GM19397 (cell line): ENCODE results near the gene EFCAB5.
"Not testable (repeated sequence)": the region's sequence is repeated elsewhere in the genome, so short reads cannot be mapped to it uniquely, and the experiment has no call there.

ENCODE experiments used
- ATAC-seq: cut with Tn5 transposase; IDR thresholded peaks from one replicate; pipeline ENCODE4 v1.9.1; 2021; ENCODE audit warnings: mild to moderate bottlenecking, moderate library complexity; ENCODE audit not compliant: unreplicated experiment

EFCAB5 gene

DNA sequence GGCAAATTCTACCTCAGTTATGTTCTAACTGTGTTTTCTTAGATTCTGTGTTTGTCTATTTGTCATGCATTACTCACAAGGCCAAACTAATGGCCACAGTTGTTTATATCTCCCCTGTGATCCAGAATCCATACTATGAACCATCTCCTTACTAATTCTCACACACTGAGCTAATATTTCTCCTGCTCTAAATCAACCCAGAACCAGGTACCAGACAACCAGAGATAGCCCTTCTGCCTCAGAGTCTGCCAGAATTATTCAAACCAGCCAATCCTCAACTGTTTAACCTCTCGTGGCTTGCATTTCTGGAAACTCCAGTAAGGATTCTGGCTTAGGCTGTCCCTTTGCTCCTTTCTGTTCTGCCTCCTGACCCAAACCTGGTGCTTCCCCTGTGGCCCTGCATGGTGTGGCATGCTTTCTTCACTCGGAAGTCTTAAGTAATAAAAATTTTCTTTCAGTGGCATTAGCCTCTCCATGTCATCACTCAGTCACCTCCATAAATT is 59.4 kb downstream of the EFCAB5 start:
- ATAC-seq: no peak

DNA sequence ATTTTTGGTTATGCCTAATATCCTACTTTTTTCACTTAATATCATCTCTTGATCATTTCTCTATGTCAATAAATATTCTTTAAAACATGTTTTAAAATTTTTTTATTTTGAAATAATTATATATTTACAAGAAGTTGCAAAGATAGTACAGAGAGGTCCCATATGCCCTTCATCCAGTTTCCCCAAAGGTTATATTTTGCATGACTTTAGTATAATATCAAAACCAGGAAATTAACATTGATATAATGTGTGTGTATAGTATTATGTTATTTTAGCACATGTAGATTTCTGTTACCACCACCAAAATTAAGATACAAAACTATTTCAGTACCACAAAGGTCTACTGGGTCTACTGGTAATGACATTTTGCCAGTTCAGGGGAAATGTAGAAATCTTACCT is 60.7 kb downstream of the EFCAB5 start:
- no peak for ATAC-seq

DNA sequence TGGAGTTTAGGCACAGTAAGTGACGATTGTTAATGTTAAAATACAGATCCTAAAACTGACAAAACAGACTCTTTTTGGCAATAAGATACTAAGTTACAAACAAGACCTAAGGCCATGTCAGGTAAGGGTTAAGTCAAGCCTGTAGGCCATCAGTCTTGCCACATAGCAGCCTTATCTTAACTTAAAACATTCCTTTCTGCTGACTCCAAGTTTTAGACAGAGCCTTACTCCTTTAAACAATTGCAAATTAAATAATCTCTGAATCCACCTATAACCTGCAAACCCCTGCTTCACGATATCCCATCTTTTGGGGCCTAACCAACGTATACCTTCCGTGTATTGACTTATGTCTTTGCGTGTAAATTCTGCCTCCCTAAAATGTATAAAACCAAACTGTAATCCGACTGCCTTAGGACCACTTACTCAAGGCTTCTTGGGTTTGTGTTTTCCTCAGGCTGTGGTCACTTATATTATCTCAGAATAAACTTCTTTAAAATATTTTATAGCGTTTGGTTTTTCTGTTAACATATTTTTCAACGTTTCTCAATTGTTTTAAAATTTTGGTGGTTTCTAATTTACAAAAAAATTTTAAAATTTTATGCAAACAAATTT is 64.4 kb downstream of the EFCAB5 start:
- no peak for ATAC-seq

DNA sequence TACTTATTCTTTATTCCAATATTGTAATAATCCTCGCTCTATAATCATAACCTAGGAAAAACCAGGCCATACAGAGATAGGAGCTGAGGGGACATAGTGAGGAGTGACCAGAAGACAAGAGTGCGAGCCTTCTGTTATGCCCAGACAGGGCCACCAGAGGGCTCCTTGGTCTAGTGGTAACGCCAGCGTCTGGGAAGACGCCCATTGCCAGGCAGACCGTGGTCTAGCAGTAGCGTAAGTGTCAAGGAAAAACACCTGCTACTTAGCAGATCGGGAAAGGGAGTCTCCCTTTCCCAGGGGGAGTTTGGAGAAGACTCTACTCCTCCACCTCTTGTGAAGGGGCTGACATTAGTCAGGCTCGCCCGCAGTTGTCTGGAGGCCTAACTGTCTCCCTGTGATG is 70.5 kb downstream of the EFCAB5 start:
- not testable (repeated sequence) for ATAC-seq

DNA sequence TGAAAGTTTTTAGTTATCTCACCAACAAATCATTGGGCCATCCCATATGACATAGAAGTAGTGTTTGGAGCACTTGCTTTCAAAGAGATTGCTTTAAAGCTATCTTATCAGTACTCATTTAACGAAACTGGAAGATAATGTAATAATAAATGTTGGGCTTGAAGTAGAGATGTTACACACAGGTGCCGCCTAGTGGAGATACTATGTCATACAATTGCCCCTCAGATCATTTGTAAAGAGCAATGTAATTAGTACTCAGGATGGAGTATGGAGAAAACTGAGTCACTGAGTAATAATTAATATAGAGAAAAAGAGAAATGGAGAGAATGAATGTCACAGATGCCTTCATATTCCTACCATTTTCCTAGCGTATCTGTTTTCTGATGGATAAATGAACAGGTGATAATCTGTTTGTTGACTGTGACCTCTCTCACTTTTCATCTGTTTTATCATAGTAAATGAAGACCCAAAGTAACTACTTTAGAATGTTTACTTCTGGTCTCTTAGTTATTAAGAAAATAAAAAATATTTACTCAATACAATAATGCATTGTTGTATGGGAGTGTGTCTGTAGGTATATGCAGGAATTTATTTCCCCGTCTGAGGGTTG is 80.4 kb downstream of the EFCAB5 start:
- no peak for ATAC-seq

DNA sequence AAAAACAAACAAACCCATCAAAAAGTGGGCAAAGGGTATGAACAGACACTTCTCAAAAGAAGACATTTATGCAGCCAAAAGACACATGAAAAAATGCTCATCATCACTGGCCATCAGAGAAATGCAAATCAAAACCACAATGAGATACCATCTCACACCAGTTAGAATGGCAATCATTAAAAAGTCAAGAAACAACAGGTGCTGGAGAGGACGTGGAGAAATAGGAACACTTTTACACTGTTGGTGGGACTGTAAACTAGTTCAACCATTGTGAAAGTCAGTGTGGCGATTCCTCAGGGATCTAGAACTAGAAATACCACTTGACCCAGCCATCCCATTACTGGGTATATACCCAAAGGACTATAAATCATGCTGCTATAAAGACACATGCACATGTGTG is 83.9 kb downstream of the EFCAB5 start:
- not testable (repeated sequence) for ATAC-seq

DNA sequence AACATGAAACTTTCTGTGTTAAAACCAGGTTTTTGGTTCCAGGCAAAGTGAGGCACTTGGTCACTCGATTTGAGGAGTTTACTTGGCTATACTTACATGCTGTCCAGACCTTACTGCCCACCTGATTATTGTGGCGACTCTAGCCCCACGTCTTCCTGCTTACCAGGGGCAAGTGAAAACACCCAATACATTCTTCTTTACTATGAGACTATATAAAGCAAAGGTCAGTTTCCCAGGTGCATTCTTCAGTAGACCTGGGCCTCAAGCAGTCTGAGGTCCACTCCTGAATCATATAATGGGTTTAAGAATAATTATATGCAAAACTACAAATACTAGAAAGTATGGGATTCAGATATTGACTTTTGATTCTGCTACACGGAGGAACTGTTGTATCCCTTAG is 86.2 kb downstream of the EFCAB5 start:
- no peak for ATAC-seq

DNA sequence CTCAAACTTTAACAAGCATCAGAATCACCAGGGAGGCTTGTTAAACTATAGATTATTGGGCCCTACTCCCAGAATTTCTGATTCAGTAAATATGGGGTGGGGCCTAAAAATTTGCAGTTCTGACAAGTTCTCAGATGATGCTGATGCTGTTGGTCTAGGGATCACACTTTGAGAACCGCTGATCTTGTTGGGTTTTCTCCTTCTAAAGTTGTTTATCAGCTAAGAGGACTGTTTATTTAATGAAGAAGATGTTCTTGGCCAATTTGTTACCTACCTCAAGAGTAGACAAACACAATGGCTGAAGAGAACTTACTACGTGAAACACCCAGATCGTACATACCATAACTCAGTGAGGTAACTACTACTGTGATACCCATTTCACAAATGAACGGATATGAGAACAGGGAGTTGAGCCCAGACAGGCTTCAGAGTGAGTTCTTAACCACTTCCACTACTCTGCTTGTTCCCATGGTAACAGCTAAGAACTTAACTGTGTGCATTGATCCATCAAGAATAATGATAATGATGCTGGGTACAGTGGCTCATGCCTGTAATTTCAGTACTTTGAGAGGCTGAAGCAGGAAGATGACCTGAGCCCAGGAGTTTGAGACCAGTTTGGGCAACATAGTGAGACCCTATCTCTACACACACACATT is 89.9 kb downstream of the EFCAB5 start:
- no peak for ATAC-seq

DNA sequence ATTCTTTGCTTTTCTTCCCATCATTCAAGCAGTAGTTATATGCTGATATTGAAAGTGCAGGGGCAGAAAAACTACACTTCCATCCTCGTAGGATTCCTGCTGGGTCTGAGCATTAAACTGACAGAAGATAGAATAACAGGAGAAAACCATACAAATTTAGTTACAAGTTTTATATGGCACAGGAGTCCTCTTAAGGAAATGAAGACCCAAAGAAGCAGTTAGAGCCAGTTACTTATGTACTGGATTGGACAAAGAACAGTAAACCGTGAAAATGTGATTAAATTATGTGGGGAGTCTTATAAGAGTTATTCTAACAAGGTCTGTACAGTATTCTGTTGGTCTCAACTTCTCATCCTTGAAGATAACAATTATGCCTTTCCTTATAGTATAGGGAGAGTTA is 93.9 kb downstream of the EFCAB5 start:
- ATAC-seq: no peak

DNA sequence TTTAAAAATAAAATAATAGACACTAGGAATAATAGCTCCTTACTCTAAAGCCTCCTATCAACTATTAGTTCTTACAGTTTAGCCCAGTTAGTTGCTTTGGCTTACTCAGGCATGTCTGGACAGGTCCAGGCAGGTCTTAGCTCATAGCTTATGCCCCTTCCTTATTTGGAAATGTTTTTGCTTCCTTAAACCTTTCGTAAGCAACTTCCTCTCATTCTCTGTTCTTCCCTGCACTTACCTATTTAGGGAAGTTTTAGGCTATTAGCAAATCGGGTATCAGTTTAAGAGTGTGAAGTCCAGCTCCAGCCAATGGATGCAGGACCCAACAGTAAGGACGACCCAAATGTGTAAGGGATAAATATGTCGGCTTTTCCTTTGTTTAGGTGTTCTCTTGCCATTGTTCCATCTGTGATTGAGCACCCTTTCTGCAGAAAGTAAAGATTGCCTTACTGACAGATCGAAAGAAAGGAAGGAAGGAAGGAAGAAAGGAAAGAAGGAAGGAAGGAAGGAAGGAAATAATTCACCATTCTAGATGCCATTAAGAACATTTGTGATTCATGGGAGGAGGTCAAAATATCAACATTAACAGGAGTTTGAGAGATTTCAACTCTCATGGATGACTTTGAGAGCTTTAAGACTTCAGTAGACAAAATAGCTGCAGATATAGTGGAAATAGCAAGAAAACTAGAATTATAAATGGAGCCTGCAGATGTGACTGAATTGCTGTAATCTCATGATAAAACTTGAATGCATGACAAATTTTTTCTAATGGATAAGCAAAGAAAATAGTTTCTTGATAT is 99.5 kb downstream of the EFCAB5 start:
- ATAC-seq: not testable (repeated sequence)

DNA sequence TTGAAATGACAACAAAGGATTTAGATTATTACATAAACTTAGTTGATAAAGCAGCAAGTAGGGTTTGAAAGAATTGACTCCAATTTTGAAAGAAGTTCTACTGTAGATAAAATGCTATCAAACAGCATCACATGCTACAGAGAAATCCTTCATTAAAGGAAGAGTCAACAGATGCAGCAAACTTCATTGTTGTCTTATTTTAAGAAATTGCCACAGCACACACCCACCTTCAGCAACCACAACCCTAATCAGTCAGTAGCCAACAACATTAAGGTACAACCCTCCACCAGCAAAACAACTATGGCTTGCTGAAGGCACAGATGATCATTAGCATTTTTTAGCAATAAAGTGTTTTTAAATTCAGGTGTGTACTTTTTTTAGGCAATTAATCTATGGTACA is 100.1 kb downstream of the EFCAB5 start:
- ATAC-seq: no peak

DNA sequence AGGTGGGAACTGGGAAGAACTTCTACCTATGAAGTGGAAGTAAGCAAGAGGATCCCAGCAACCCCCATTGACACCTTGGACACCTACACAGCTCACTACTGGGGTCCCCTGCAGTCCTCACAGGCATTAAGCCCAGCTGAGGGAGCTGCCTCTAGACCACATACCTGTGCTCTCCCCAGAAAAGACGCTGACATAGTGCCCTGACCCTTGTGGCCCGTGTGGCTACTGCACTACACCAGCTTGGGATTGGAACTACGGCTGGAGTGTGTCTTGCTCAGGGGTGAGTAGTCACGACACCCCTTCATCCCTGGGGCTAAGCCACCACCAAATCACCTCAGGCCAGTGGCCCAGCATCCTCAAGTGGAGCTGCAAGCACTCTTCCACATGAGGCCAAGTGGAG is 120.9 kb downstream of the EFCAB5 start:
- no peak for ATAC-seq

DNA sequence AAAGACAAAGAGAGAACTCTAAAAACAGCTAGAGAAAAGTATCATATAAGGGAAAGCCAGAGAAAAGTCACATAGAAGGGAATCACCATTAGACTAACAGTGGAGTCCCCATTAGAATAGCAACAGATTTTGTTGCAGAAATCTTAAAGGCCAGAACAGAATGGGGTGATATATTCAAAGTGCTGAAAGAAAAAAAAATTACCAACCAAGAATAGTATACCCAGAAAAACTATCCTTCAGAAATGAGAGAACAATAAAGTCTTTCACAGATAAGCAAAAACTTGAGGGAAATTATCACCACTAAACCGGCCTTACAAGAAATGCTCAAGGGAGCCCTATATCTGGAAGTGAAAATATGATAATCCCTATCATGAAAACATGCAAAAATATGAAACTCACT is 123.3 kb downstream of the EFCAB5 start:
- ATAC-seq: no peak

DNA sequence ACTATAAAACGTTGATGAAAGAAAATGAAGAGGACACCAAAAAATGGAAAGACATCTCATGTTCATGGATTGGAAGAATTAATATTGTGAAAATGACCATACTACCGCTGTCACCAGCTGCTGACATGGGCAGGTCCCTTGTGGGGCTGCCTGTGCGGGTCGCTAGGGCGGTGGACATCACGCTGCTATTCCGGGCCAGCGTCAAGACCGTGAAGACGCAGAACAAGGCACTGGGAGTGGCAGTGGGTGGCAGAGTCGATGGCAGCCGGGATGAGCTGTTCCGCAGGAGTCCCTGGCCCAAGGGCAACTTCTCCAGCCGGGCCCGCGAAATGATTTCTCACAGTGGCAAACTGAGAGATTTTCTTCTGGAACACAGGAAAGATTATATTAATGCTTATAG is 127.0 kb downstream of the EFCAB5 start:
- no peak for ATAC-seq

DNA sequence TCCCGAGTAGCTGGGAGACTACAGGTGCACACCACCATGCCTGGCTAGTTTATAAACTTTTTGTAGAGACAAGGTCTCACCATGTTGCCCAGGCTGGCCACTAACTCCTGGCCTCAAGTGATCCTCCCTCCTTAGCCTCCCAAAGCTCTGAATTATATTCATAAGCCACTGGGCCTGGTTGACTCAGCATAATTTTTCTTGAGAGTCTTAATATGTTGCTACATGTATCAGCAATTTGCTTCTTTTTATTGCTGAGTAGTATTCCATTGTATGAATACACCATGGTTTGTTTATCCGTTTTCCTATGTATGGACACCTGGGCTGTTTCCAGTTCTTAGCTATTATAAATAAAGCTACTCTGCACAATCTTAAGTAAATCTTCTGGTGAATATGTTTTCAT is 132.8 kb downstream of the EFCAB5 start:
- no peak for ATAC-seq

DNA sequence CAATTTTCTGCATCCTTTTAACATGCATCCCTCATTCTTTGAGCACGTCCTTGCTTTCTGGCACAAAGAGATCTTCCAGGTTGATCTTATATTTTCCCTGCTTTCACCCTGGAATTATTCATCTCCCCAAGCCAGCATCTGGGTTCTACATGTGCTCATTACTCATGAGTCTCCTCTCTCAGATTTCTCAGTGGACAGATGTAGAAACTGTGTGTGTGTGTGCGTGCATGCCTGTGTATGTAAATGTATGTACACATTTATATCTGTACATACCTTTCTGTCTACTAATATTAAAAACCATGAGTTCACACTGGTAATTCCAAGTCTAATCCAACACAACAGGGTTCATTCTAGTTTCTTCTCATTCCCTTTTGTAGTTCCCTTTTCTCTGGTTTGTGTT is 133.3 kb downstream of the EFCAB5 start:
- ATAC-seq: no peak

DNA sequence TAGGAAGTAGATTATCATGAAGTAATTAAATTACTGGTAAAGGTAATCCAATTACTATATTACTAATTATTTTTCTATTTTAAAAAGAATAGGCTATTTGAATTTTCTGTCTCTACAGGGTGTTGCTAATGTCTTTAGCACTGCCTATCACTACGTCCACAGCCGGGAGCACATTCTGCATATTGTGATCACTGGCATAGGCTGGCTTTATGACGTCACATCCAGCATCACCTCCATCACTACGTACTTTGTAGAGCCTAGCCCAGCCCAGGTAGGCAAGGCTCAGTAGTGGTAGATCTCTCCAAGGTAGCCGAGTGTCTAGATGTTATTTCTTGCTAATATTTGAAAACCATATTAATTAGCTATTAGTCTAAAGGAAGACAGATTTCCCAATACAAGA is 141.3 kb downstream of the EFCAB5 start:
- no peak for ATAC-seq

DNA sequence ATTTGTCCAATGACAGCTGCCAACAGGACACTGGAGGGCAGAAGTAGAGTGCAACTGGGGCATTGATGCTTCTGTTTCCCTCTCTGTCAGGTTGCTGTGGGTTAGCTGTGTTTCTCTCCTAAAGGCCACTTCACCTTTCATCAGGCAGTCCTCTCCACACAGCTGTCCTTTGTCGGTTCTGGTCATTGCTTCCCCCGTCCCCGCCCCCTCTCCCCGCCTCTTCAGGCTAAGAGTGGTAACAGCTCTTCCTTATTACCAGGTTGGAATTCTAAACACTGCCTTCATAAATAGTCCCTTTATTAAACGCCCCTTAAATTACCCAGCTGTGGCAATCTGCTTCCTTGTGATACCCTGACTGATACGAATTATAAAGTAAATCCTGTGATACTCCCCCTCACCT is 143.4 kb downstream of the EFCAB5 start:
- no peak for ATAC-seq

DNA sequence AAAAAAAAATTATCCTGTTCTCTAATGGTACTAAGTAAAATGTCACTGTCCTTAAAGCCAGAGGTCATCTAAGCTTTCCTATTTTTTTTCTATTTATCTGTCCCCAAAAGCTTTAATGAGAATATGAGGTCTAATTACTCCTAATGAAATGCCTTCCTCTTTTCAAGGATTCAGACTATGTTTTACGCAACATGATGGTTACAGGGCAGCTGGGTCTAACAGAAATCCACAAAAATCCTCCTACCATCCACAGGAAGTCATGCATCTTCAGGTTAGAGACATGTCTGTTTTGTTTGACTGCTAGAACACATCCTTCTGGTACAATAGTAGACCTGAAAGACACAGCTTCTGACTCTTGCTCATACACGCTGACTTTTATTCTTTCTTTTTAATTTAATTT is 145.5 kb downstream of the EFCAB5 start:
- no peak for ATAC-seq

DNA sequence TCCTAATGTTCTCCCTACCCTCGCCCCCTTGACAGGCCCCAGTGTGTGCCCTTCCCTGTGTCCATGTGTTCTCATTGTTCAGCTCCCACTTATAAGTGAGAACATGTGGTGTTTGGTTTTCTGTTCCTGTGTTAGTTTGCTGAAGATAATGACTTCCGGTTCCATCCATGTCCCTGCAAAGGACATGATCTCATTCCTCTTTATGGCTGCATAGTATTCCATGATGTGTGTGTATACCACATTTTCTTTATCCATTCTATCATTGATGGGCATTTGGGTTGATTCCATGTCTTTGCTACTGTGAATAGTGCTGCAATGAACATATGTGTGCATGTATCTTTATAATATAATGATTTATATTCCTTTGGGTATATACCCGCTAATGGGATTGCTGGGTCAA is 146.0 kb downstream of the EFCAB5 start:
- not testable (repeated sequence) for ATAC-seq

DNA sequence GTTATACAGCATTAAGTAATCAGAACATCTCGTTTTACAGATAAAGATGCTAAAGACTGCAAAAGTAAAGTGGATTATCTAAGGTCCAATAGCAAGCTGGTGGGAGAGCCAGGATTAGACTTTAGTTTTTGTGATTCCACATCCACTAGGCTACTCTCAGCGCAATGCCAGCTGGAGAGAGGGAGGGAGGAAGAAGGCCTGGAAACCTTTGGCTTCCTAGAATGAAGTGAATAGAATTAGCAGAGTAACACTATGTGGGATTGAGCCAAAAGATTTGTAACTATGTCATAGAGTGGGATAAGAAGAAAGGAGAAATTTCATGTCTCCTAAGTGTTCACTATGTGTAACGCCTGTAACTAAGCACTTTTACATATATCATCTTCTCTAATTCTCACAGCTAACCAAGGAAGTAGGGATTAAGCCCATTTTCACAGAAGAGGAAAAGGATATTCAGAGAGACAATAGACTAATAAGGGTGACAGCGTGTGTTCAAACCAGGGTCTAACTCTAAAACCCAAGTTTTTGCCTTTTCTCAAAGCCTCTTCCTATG is 149.8 kb downstream of the EFCAB5 start:
- ATAC-seq: no peak
